ENCODE measurements around the gene TMC1.

TMC1 gene

GRCh38 chr9:72696511-72696910, 175.1 kb downstream of the TMC1 start:
- no peak for TF ChIP-seq CTCF (conservative IDR thresholded peaks at IDR 0.05; ENCODE audit: low read depth, low read length)
- H3K4me3 ChIP-seq (ENCODE audit: low read length): no peak overlapping the region
- no peak for DNase-seq (ENCODE audit: low read depth)

GRCh38 chr9:72701510-72701909, 180.1 kb downstream of the TMC1 start:
- no peak for TF ChIP-seq CTCF (conservative IDR thresholded peaks at IDR 0.05; ENCODE audit: low read depth, low read length)

GRCh38 chr9:72703574-72703973, 182.2 kb downstream of the TMC1 start:
- H3K4me3 ChIP-seq (ENCODE audit: low read length): no peak overlapping the region
- DNase-seq (ENCODE audit: low read depth): no peak

More at GRCh38 chr9:72701510-72701909, 180.1 kb downstream of the TMC1 start:
- DNase-seq (ENCODE audit: low read depth): no peak
- no peak overlapping the region for H3K4me3 ChIP-seq (ENCODE audit: low read length)

GRCh38 chr9:72704688-72705375, 183.4 kb downstream of the TMC1 start:
- TF ChIP-seq CTCF (conservative IDR thresholded peaks at IDR 0.05; ENCODE audit: low read depth, low read length): no peak
- DNase-seq (ENCODE audit: low read depth): no peak
- H3K4me3 ChIP-seq (ENCODE audit: low read length): no peak overlapping the region

More at GRCh38 chr9:72703574-72703973, 182.2 kb downstream of the TMC1 start:
- TF ChIP-seq CTCF (conservative IDR thresholded peaks at IDR 0.05; ENCODE audit: low read depth, low read length): no peak

GRCh38 chr9:72718503-72718902, 197.1 kb downstream of the TMC1 start:
- DNase-seq (ENCODE audit: low read depth): no peak
- no peak for TF ChIP-seq CTCF (conservative IDR thresholded peaks at IDR 0.05; ENCODE audit: low read depth, low read length)
- no peak overlapping the region for H3K4me3 ChIP-seq (ENCODE audit: low read length)

- DNase-seq (ENCODE audit: low read depth): no peak
- no peak for TF ChIP-seq CTCF (conservative IDR thresholded peaks at IDR 0.05; ENCODE audit: low read depth, low read length)
These were observed 199.7 kb downstream of the TMC1 start for GRCh38 chr9:72721067-72721466.

GRCh38 chr9:72726947-72727346, 205.5 kb downstream of the TMC1 start:
- no peak overlapping the region for H3K4me3 ChIP-seq (ENCODE audit: low read length)
- no peak for TF ChIP-seq CTCF (conservative IDR thresholded peaks at IDR 0.05; ENCODE audit: low read depth, low read length)
- peak; percentile 23 for DNase-seq (ENCODE audit: low read depth)

More at GRCh38 chr9:72721067-72721466, 199.7 kb downstream of the TMC1 start:
- no peak overlapping the region for H3K4me3 ChIP-seq (ENCODE audit: low read length)

Data from retinal pigment epithelial cell (primary cell).